ENCODE measurements around the gene RNF31. TPM values are rescaled to one million over a fixed set of nuclear protein-coding genes. Genes with fewer than 3 reads are reported as not detected.
"Not testable (repeated sequence)": the region's sequence is repeated elsewhere in the genome, so short reads cannot be mapped to it uniquely, and the experiment has no call there.

The RNF31 gene
- total and polyA plus RNA-seq, 2 experiments from 2014 or later = 42.1 to 134 TPM

DNA sequence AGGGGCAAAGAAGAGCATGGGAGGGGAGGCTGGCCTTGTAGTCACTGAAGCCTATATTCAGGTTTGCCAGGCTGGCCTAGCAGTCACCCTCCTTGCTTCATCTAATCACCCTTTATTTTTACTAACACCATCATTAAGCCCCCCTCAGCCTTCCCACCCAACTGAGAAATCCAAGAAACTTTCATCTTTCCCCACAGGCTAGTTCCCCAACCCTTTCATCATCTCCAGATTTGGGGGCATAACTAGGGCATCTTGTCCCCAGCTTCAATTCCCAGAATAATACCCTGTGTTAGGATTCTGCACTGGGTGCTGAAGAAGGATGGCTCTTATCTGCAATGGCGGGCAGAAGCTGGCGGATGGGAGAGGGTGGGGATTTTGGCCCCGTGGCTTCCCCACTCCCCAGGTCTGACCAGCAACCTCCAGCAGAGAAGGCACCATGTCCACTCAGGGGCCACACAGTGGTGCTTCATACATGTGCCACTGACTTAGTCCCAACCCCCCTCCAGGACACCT, 46.3 kb upstream of the RNF31 start:
- no peak overlapping the region for H3K27ac ChIP-seq
- H3K36me3 ChIP-seq = no peaks in the 10 kb centered on the region

DNA sequence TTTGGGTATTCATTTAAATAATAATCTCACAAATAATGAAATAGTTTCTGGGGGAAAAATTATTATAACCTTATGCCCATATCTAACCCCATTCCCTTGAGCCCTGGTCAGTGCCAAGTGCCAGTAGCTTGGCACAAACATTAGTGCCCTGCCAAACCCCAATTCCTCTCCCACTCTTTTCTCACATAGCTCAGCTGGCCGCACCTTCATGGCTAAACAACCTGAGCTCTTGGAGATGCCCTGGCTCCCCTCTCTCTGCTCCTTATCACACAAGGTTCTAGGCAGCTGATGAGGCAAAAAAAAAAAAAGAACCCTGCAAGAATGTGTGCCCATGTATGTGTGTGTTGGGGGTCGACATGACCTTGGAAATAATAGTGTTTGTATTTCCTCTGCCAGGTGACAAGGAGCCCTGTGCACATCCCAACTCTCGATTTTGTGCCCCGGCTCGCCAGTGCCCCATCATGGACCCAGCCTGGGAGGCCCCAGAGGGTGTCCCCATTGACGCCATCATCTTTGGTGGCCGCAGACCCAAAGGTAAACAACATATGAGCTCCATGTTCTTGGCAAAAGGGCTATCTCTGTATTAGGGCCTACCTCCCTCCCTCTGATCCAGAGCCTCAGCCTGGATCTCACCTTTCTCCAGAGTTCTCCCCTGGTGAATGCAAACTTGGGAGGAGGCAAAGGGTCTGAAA, 44.8 kb upstream of the RNF31 start:
- no peak for DNase-seq (ENCODE audit: low read depth in 1 of 2, low spot score in 1 of 2)
- no peak overlapping the region for H3K4me3 ChIP-seq
- TF ChIP-seq, protein P1, sequence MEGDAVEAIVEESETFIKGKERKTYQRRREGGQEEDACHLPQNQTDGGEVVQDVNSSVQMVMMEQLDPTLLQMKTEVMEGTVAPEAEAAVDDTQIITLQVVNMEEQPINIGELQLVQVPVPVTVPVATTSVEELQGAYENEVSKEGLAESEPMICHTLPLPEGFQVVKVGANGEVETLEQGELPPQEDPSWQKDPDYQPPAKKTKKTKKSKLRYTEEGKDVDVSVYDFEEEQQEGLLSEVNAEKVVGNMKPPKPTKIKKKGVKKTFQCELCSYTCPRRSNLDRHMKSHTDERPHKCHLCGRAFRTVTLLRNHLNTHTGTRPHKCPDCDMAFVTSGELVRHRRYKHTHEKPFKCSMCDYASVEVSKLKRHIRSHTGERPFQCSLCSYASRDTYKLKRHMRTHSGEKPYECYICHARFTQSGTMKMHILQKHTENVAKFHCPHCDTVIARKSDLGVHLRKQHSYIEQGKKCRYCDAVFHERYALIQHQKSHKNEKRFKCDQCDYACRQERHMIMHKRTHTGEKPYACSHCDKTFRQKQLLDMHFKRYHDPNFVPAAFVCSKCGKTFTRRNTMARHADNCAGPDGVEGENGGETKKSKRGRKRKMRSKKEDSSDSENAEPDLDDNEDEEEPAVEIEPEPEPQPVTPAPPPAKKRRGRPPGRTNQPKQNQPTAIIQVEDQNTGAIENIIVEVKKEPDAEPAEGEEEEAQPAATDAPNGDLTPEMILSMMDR (IDR thresholded peaks at IDR 0.05; ENCODE audit: low read depth, low read length) = no peak
- no peaks in the 10 kb centered on the region for H3K4me1 ChIP-seq (ENCODE audit: low read depth)
- no peak overlapping the region for H3K27ac ChIP-seq
- no peaks in the 10 kb centered on the region for H3K9me3 ChIP-seq (ENCODE audit: low read depth)
- no peaks in the 10 kb centered on the region for H3K27me3 ChIP-seq
- no peaks in the 10 kb centered on the region for H3K36me3 ChIP-seq

More for the DNA sequence above, 46.3 kb upstream of the RNF31 start:
- TF ChIP-seq, protein P1 (IDR thresholded peaks at IDR 0.05; ENCODE audit: low read depth, low read length) = no peak
- no peaks in the 10 kb centered on the region for H3K27me3 ChIP-seq
- no peak for DNase-seq (ENCODE audit: low read depth in 1 of 2, low spot score in 1 of 2)
- H3K4me3 ChIP-seq = no peak overlapping the region
- H3K4me1 ChIP-seq (ENCODE audit: low read depth) = no peaks in the 10 kb centered on the region
- H3K9me3 ChIP-seq (ENCODE audit: low read depth) = no peaks in the 10 kb centered on the region

GRCh38 chr14:24103451-24103850, 43.8 kb upstream of the RNF31 start:
- H3K4me1 ChIP-seq (ENCODE audit: low read depth) = no peaks in the 10 kb centered on the region
- TF ChIP-seq, protein P1 (IDR thresholded peaks at IDR 0.05; ENCODE audit: low read depth, low read length) = no peak
- H3K27me3 ChIP-seq = no peaks in the 10 kb centered on the region
- H3K36me3 ChIP-seq = no peaks in the 10 kb centered on the region
- DNase-seq (ENCODE audit: low read depth in 1 of 2, low spot score in 1 of 2) = no peak
- no peak overlapping the region for H3K4me3 ChIP-seq
- H3K9me3 ChIP-seq (ENCODE audit: low read depth) = no peaks in the 10 kb centered on the region
- no peak overlapping the region for H3K27ac ChIP-seq

DNA sequence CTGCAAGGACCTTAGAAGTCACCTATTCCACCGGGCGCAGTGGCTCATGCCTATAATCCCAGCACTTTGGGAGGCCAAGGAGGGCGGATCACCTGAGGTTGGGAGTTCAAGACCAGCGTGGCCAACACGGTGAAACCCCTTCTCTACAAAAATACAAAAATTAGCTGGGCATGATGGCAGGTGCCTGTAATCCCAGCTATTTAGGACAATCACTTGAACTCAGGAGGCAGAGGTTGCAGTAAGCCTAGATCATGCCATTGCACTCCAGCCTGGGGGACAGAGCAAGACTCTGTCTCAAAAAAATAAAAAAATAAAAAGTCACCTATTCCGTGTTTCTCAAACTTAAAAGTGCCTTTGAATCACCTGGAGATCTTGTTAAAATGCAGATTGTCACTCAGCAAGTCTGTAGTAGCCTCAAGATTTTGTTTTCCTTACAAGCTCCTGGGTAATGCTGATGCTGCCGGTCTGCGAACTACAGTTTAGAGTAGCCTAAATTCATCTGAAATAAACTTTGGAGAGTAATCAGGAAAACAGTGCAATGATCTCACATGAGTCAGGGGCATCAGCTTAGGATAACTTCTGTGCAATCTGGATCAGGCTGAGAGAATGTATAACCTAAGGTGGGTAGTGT, 41.6 kb upstream of the RNF31 start:
- H3K9me3 ChIP-seq (ENCODE audit: low read depth); H3K4me1 ChIP-seq (ENCODE audit: low read depth); H3K27me3 ChIP-seq; DNase-seq (ENCODE audit: low read depth in 1 of 2, low spot score in 1 of 2); H3K4me3 ChIP-seq; H3K27ac ChIP-seq; H3K36me3 ChIP-seq: not testable (repeated sequence)

DNA sequence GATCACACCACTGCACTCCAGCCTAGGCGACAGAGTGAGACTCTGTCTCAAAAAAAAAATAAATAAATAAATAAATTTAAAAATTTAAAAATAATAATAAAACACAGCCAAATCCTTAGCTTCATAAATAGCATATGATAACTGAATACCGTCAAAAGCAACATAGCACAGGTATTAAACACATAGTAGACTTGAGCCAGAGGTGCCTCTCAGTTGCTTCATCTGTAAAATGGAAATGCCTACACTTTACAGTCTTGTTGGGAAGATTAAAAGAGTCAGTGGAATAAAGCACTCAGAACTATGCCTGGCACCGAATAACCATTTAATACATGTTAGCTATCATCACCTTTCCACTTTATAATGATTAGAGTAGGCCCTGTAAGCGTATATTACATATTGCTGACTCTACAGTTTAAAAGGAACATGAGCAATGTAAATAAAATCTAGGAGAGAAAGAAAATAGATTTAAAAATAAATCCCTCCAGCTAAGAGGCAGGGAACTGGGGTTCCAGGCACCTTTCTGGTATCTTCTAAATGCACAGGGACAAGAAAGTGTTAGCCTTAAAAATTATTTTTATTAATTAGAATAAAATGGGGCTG, 40.5 kb upstream of the RNF31 start:
- Histone ChIP-seq H3K27ac (no peak overlapping the region), H3K27me3 (no peaks in the 10 kb centered on the region), H3K9me3 (ENCODE audit: low read depth) (no peaks in the 10 kb centered on the region), H3K4me3 (no peak overlapping the region), H3K4me1 (ENCODE audit: low read depth) (no peaks in the 10 kb centered on the region), H3K36me3 (no peaks in the 10 kb centered on the region)
- DNase-seq (ENCODE audit: low read depth in 1 of 2, low spot score in 1 of 2) = no peak
- TF ChIP-seq, protein P1 (IDR thresholded peaks at IDR 0.05; ENCODE audit: low read depth, low read length) = no peak

All from cardiac muscle cell (in vitro differentiated cells and primary cell).